Activated T-cell treated with anti-CD3 and anti-CD28 coated beads, Interleukin-2, amount 50 U/mL, for 72 hours (primary cell): ENCODE results near the gene PLXNB1. TPM values are rescaled to one million over a fixed set of nuclear protein-coding genes. Genes with fewer than 3 reads are reported as not detected.
"Not testable (repeated sequence)": the region's sequence is repeated elsewhere in the genome, so short reads cannot be mapped to it uniquely, and the experiment has no call there.

Experiments
- ATAC-seq, 2 donors: fragments of 150-1000 bp; cut with Tn5 transposase; replicated peaks in 1 of 2; 2 replicates each; pipeline ENCODE4 v1.10.0; 2021; ENCODE audit warnings: moderate library complexity in 2 of 2, mild to moderate bottlenecking in 1 of 2
- DNase-seq, 2 donors: peaks; one replicate each; pipeline ENCODE4 v3.0.0; 2021 to 2022; ENCODE audit warnings: mixed read lengths in 1 of 2
- H3K27ac Mint-ChIP-seq: one replicate; pipeline ENCODE4 v1.8.0; 2022; ENCODE audit warnings: mild to moderate bottlenecking, moderate library complexity, mixed read lengths
- H3K27me3 Mint-ChIP-seq: one replicate; pipeline ENCODE4 v1.8.0; 2022; ENCODE audit warnings: low read depth, mixed read lengths
- H3K36me3 Mint-ChIP-seq, 2 donors: one replicate each; pipeline ENCODE4 v1.8.0; 2022; ENCODE audit warnings: mixed read lengths in 2 of 2, mild to moderate bottlenecking in 1 of 2; ENCODE audit not compliant: insufficient read depth in 2 of 2
- H3K4me1 Mint-ChIP-seq: one replicate; pipeline ENCODE4 v1.8.0; 2022; ENCODE audit warnings: low read depth, mixed read lengths
- H3K4me3 Mint-ChIP-seq, 2 donors: one replicate each; pipeline ENCODE4 v1.8.0; 2022; ENCODE audit warnings: mild to moderate bottlenecking in 2 of 2, mixed read lengths in 2 of 2, moderate library complexity in 2 of 2
- H3K9me3 Mint-ChIP-seq, 2 donors: one replicate each; pipeline ENCODE4 v1.8.0; 2022; ENCODE audit warnings: mixed read lengths in 2 of 2
- total RNA-seq, 2 donors: library from RNA; stranded (reverse); gene quantifications; one replicate each; pipeline ENCODE4 v1.2.3, GENCODE V29; 2022

PLXNB1 gene
- total RNA-seq, 2 donors from 2014 or later = 3.2 to 6.1 TPM

- ATAC-seq (no peak), DNase-seq (no peak)
- Mint-ChIP-seq H3K36me3 (peaks cover 4 to 14% of the 10 kb centered on the region in 2 donors), H3K4me3 (peak overlapping the region; percentile 94 to 96), H3K4me1 (peaks cover 70% of the 10 kb centered on the region), H3K27ac (peak overlapping the region; percentile 91), H3K27me3 (no peaks in the 10 kb centered on the region), H3K9me3 (no peaks in the 10 kb centered on the region)
Observed at GRCh38 chr3:48468329-48468731, 38.4 kb upstream of the PLXNB1 start.

- Mint-ChIP-seq H3K36me3 (peaks cover 4 to 14% of the 10 kb centered on the region in 2 donors), H3K4me3 (peak overlapping the region; percentile 94 to 96), H3K27me3 (no peaks in the 10 kb centered on the region), H3K4me1 (peaks cover 63% of the 10 kb centered on the region), H3K9me3 (no peaks in the 10 kb centered on the region), H3K27ac (peak overlapping the region; percentile 91)
- ATAC-seq (no peak), DNase-seq (no peak)
Observed at GRCh38 chr3:48467473-48468267, 37.8 kb upstream of the PLXNB1 start.

- peaks cover 4 to 14% of the 10 kb centered on the region in 2 donors for H3K36me3 Mint-ChIP-seq
- peak overlapping the region; percentile 94 to 96 for H3K4me3 Mint-ChIP-seq
- peak overlapping the region; percentile 91 for H3K27ac Mint-ChIP-seq
- ATAC-seq (peak in 1 of 2 donors; percentile 3), DNase-seq (no peak)
- no peaks in the 10 kb centered on the region for H3K9me3 Mint-ChIP-seq
- H3K27me3 Mint-ChIP-seq = no peaks in the 10 kb centered on the region
- peaks cover 62% of the 10 kb centered on the region for H3K4me1 Mint-ChIP-seq
Observed at GRCh38 chr3:48467110-48467454, 37.2 kb upstream of the PLXNB1 start.

- Mint-ChIP-seq H3K4me3 (peak overlapping the region; percentile 94 to 96), H3K27ac (peak overlapping the region; percentile 91), H3K9me3 (no peaks in the 10 kb centered on the region), H3K4me1 (peaks cover 61% of the 10 kb centered on the region), H3K36me3 (peaks cover 4 to 14% of the 10 kb centered on the region in 2 donors), H3K27me3 (no peaks in the 10 kb centered on the region)
- ATAC-seq = peak; percentile 38 to 54
- DNase-seq = peak; percentile 30 to 42
Observed at GRCh38 chr3:48466386-48467109, 36.7 kb upstream of the PLXNB1 start.

GRCh38 chr3:48465531-48466378 lies 35.9 kb upstream of the PLXNB1 start:
- Mint-ChIP-seq H3K27ac (peak overlapping the region; percentile 91), H3K9me3 (no peaks in the 10 kb centered on the region), H3K36me3 (peaks cover 4 to 14% of the 10 kb centered on the region in 2 donors), H3K4me3 (peak overlapping the region; percentile 94 to 96), H3K4me1 (peaks cover 53% of the 10 kb centered on the region), H3K27me3 (no peaks in the 10 kb centered on the region)
- DNase-seq (peak; percentile 87 to 88), ATAC-seq (peak; percentile 94)

GRCh38 chr3:48465237-48465530 lies 35.3 kb upstream of the PLXNB1 start:
- H3K9me3 Mint-ChIP-seq = no peaks in the 10 kb centered on the region
- H3K27ac Mint-ChIP-seq = peak overlapping the region; percentile 91
- peak overlapping the region; percentile 94 to 96 for H3K4me3 Mint-ChIP-seq
- ATAC-seq (no peak), DNase-seq (no peak)
- H3K36me3 Mint-ChIP-seq = peaks cover 4 to 13% of the 10 kb centered on the region in 2 donors
- peaks cover 47% of the 10 kb centered on the region for H3K4me1 Mint-ChIP-seq
- no peaks in the 10 kb centered on the region for H3K27me3 Mint-ChIP-seq

GRCh38 chr3:48464713-48465221 lies 34.9 kb upstream of the PLXNB1 start:
- DNase-seq (no peak), ATAC-seq (no peak)
- Mint-ChIP-seq H3K27me3 (no peaks in the 10 kb centered on the region), H3K9me3 (no peaks in the 10 kb centered on the region), H3K36me3 (peaks cover 4 to 13% of the 10 kb centered on the region in 2 donors), H3K4me3 (no peak overlapping the region), H3K4me1 (peaks cover 43% of the 10 kb centered on the region), H3K27ac (peak overlapping the region; percentile 91)

- H3K36me3 Mint-ChIP-seq = peaks cover 4 to 13% of the 10 kb centered on the region in 2 donors
- no peaks in the 10 kb centered on the region for H3K27me3 Mint-ChIP-seq
- peaks cover 32% of the 10 kb centered on the region for H3K4me1 Mint-ChIP-seq
- no peak overlapping the region for H3K27ac Mint-ChIP-seq
- H3K4me3 Mint-ChIP-seq = no peak overlapping the region
- no peaks in the 10 kb centered on the region for H3K9me3 Mint-ChIP-seq
- DNase-seq (no peak), ATAC-seq (no peak)
Observed at GRCh38 chr3:48463703-48464102, 33.8 kb upstream of the PLXNB1 start.

- not testable (repeated sequence) for H3K4me3 Mint-ChIP-seq, DNase-seq, H3K9me3 Mint-ChIP-seq, H3K27ac Mint-ChIP-seq, H3K36me3 Mint-ChIP-seq, H3K27me3 Mint-ChIP-seq, ATAC-seq
- H3K4me1 Mint-ChIP-seq = peaks cover 13% of the 10 kb centered on the region
Observed at GRCh38 chr3:48461767-48462166, 31.9 kb upstream of the PLXNB1 start.

GRCh38 chr3:48460517-48460902 lies 30.6 kb upstream of the PLXNB1 start:
- H3K36me3 Mint-ChIP-seq = peaks cover 0 to 3% of the 10 kb centered on the region in 2 donors
- no peak overlapping the region for H3K4me3 Mint-ChIP-seq
- no peak for ATAC-seq
- no peaks in the 10 kb centered on the region for H3K9me3 Mint-ChIP-seq
- no peak overlapping the region for H3K27ac Mint-ChIP-seq
- no peaks in the 10 kb centered on the region for H3K27me3 Mint-ChIP-seq
- DNase-seq = no peak
- peaks cover 4% of the 10 kb centered on the region for H3K4me1 Mint-ChIP-seq

GRCh38 chr3:48459773-48460516 lies 30.1 kb upstream of the PLXNB1 start:
- no peak for ATAC-seq
- H3K27me3 Mint-ChIP-seq = no peaks in the 10 kb centered on the region
- H3K36me3 Mint-ChIP-seq = peaks cover 0 to 5% of the 10 kb centered on the region in 2 donors
- no peaks in the 10 kb centered on the region for H3K4me1 Mint-ChIP-seq
- DNase-seq = no peak
- H3K27ac Mint-ChIP-seq = no peak overlapping the region
- no peaks in the 10 kb centered on the region for H3K9me3 Mint-ChIP-seq
- no peak overlapping the region for H3K4me3 Mint-ChIP-seq

- no peak for ATAC-seq
- no peak for DNase-seq
- peaks cover 0 to 5% of the 10 kb centered on the region in 2 donors for H3K36me3 Mint-ChIP-seq
- no peak overlapping the region for H3K4me3 Mint-ChIP-seq
- H3K27ac Mint-ChIP-seq = no peak overlapping the region
- H3K9me3 Mint-ChIP-seq = no peaks in the 10 kb centered on the region
- no peaks in the 10 kb centered on the region for H3K27me3 Mint-ChIP-seq
- H3K4me1 Mint-ChIP-seq = no peaks in the 10 kb centered on the region
Observed at GRCh38 chr3:48459331-48459730, 29.4 kb upstream of the PLXNB1 start.
